GM18907 (cell line): ENCODE results near the gene POU2F3.

Experiments
- ATAC-seq: cut with Tn5 transposase; IDR thresholded peaks from one replicate; pipeline ENCODE4 v1.9.1; 2021; ENCODE audit warnings: mild to moderate bottlenecking, moderate library complexity; ENCODE audit not compliant: unreplicated experiment

POU2F3 gene

GRCh38 chr11:120281143-120281795 is 41.3 kb downstream of the POU2F3 start:
- no peak for ATAC-seq

GRCh38 chr11:120283124-120283523 is 43.2 kb downstream of the POU2F3 start:
- no peak for ATAC-seq

DNA sequence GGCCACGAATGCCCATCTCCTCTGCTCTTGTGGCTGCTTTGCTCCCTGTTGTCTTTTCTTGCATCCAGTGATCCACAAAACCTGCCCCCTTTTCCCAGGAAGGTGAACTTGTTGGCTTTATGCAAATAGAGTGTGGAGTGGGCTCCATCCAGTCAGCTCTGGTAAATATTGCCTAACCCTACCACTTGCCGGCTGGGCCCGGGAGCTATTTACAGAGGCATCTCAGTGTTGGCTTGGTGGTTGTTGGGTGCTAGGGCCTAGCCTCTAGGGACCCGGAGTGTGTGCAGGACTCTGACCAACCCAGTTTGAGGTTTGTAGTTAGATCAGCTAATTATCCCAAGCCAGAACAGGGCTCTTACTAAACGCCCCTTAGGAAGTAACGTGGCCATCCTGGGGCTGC is 44.3 kb downstream of the POU2F3 start:
- ATAC-seq: no peak

- ATAC-seq: no peak
These were observed 45.3 kb downstream of the POU2F3 start for GRCh38 chr11:120285256-120285655.

DNA sequence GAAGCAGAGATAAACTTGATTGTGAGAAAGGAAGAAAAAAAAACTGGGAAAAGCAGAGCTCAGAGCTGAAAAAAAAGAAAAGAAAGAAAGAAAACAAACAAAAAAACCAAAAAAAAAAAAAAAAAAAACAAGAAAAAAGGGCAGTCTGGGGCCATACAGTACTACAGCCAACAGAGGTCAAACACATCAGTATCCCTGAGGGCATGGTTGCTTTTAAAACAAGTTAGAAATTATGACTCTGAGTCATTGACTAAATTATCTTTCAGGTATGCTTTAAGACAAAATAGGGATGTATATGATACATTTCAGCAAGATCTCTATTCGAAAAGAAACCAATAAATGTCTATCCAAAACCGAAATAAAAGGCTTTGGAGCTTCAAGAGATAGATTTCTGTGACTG is 48.1 kb downstream of the POU2F3 start:
- no peak for ATAC-seq

DNA sequence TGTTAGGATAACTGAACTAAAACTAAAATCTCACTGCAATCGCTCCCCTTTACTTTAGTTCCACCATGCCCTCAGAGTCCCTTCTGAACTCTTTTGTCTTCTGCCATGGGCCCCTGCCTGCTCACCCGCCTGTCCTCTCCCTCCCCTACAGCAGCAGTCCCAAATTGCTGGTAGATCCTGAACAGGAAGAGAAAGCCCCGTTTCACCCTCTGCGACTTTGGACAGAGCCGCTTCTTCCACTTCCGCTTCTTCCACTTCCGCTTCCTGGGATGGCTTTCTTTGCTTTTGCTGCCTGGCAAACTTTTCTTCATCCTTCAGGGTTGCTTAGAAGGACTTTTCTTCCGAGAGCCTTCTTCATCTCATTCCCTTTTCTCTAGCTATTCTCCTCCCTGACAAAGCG is 49.5 kb downstream of the POU2F3 start:
- ATAC-seq: no peak

DNA sequence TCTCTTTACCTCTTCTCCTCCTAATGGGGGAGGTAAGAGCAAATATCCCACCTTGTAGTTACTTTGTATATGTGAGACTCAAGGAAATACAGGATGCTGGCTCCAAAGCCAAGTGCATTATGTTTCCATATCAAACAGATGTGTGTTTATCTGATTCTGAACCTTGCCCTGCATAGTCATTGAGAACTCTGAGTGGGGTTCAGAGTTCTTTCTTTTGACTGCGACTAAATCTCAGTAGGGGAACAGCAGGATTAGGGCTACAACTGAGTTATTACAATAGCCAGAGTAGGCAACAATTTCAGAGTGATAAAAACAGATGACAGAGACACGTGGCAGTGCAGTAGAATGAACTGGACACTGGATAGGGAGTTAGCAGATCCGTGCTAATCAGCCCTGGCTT is 51.0 kb downstream of the POU2F3 start:
- ATAC-seq: no peak

GRCh38 chr11:120293038-120293800 is 53.3 kb downstream of the POU2F3 start:
- no peak for ATAC-seq

- ATAC-seq: no peak
These were observed 54.2 kb downstream of the POU2F3 start for GRCh38 chr11:120294096-120294495.

DNA sequence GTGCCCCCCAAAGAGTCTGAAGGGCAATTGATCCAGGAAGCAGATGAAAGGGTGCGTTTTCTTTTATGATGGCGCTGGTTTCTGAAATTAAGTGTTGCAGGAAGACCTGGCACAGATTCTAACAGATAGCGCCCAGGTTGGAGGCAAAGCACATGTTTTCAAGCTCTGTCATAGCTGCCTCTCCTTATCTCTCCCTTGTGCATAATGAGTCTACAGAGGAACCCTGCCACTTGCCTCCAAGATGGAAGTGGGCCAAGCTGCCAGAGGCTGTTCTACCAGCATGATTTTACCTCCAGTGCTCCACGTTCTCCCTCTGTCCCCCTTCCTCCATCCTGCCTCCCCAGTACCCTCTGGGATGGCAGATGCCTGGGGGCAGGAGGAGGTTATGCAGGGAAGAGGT is 55.2 kb downstream of the POU2F3 start:
- no peak for ATAC-seq

DNA sequence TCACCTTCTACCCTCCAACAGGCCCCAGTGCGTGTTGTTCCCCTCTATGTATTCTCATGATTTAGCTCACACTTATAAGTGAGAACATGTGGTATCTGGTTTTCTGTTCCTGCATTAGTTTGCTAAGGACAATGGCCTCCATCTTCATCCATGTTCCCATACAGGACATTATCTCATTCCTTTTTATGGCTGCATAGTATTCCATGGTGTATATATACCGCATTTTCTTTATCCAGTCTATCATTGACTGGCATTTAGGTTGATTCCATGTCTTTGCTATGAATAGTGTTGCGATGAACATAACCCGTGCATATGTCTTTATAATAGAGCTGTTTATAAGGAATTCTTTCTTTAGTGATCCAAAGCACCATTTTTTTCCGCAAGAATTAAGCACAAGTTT is 56.6 kb downstream of the POU2F3 start:
- no peak for ATAC-seq

GRCh38 chr11:120298461-120298860 is 58.5 kb downstream of the POU2F3 start:
- no peak for ATAC-seq

DNA sequence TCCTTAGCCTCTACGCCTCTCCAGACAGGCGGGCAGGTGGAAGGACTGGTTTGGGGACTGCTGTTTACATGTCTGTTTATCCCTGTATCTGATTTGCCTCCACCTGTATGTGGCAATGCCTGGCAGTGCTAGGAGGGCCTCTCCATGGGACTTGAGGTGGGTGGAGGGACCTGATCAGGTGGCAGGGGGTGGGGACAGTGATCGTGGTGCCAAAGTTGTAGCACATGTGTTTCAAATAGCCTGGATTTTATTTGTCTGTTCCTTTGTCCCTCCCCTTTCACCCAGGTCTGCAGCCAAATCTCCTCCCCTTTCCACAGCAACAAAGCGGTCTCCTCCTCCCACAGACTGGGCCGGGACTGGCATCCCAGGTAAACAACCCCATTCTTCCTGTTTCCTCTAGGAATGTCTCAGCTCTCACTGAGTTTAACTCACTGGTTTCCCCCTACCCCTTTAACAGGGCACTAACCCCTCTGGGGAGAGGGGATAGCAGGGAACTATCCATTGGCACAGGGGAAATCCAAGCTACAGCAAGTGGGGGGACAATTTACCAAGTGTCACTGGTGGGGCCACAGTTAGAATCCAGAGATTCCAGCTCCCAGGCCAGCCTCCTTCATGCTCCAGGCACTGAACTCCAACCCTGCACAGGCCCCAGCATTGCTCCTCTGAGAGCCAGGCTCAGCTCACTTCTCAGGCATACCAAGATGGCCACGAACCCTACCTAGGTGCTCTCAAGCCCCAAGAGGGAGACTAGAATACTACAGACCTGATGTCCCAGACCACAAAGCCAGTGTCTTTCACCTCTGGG is 62.3 kb downstream of the POU2F3 start:
- no peak for ATAC-seq

- ATAC-seq: peak; percentile 69
These were observed 63.2 kb downstream of the POU2F3 start for GRCh38 chr11:120303004-120303637.

GRCh38 chr11:120304526-120304925 is 64.6 kb downstream of the POU2F3 start:
- no peak for ATAC-seq

- no peak for ATAC-seq
These were observed 65.3 kb downstream of the POU2F3 start for GRCh38 chr11:120305286-120305685.

DNA sequence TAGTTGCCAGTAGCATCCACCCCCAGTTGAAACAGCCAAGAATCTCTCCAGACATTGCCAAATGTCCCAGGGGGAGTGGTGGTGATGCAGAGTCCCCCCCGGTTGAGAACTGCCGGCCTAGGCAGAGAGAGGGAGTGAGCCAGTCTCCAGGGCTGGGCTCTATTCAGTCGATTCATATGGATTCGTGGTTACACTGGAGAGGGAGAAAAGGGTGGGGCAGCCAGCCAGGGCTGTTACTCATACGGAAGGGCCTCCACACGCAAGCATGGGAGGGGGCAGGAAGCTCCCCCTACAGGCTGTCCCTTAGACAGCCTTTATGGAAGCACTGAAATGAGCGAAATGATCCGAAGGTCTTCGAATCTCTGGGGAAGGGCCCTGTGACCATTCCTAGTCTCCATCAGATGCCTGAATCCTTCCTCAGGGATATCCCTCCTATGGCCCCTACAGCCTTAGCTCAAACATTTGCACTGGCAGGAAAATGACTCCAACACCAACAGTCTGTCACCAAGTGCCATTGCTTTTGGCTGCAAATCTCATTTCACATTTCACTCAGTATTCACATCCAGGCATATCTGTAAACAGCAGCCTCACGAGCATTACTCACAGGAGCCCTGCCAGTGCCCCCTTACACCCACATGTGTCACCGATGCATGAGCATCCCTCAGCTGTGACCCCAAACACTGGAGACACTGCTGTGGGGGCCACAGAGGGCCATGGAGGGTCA is 66.7 kb downstream of the POU2F3 start:
- no peak for ATAC-seq

GRCh38 chr11:120307476-120307875 is 67.5 kb downstream of the POU2F3 start:
- ATAC-seq: no peak

DNA sequence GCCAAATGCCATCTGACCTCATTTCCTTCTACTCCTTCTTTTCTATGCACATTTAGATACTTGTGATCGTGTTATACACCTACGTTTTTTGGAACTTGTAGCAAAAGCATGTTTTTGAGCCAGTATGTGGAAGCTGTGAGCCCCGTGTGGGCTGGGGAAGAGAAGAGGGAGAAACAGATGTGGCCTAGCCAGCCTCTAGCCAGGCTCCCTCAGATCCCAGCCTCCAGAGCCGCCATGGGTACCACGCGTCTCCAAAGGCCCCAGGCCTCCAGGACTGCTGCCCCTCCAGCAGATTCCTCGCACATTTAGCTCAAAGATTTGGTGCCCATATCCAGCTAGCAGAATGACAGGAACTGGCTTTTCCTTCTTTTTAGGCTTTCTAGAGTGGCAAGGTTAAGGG is 68.1 kb downstream of the POU2F3 start:
- no peak for ATAC-seq

- ATAC-seq: no peak
These were observed 70.9 kb downstream of the POU2F3 start for GRCh38 chr11:120310870-120311269.

- ATAC-seq: no peak
These were observed 74.9 kb downstream of the POU2F3 start for GRCh38 chr11:120314861-120315260.
